ENCODE measurements around the gene LRRC4C. TPM values are rescaled to one million over a fixed set of nuclear protein-coding genes. Genes with fewer than 3 reads are reported as not detected.
A peak's percentile ranks its signal among the peaks of the same experiment; 100 is the strongest.

Gene LRRC4C
- total RNA-seq, 1 donor from 2014 or later = 5.5 TPM

DNA sequence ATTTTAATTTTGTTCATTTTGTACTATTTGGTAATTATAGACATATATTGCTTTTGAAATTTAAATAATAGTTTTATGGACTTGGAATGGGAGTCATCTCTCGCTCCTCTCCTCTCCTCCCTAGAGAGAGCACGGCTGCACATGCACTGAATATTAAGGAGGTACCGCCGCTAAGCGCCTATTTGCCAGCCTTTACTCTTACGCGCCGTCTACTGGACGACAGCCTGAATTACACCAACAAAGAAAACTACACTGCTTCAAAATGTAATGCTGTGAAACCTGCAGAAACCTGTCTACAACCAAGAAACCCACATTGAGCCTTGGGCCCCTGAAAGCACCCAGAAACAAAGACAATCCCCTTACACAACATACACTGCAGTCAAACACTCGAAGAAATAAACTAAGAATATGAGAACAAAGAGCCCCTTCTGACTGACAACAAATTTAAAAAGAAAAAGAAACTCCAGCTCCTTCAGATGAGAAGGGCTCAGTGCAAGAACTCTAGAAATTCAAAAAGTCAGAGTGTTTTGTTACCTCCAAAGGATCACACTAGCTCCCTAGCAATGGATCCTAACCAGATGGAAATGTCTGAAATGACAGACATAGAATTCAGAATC is 737.2 kb downstream of the LRRC4C start:
- peaks cover 7% of the 10 kb centered on the region for H3K9me3 Mint-ChIP-seq
- no peak overlapping the region for H3K27ac Mint-ChIP-seq (ENCODE audit: unreplicated experiment)
- H3K4me1 Mint-ChIP-seq = peaks cover 10% of the 10 kb centered on the region
- no peaks in the 10 kb centered on the region for H3K27me3 Mint-ChIP-seq (ENCODE audit: low read depth)
- DNase-seq (ENCODE audit: low read depth, low spot score) = peak; percentile 49
- H3K4me3 Mint-ChIP-seq = no peak overlapping the region
- TF ChIP-seq, protein P1, sequence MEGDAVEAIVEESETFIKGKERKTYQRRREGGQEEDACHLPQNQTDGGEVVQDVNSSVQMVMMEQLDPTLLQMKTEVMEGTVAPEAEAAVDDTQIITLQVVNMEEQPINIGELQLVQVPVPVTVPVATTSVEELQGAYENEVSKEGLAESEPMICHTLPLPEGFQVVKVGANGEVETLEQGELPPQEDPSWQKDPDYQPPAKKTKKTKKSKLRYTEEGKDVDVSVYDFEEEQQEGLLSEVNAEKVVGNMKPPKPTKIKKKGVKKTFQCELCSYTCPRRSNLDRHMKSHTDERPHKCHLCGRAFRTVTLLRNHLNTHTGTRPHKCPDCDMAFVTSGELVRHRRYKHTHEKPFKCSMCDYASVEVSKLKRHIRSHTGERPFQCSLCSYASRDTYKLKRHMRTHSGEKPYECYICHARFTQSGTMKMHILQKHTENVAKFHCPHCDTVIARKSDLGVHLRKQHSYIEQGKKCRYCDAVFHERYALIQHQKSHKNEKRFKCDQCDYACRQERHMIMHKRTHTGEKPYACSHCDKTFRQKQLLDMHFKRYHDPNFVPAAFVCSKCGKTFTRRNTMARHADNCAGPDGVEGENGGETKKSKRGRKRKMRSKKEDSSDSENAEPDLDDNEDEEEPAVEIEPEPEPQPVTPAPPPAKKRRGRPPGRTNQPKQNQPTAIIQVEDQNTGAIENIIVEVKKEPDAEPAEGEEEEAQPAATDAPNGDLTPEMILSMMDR (conservative IDR thresholded peaks at IDR 0.05) = peak; percentile 79
- H3K36me3 Mint-ChIP-seq (ENCODE audit: low read depth) = peaks cover 2% of the 10 kb centered on the region

GRCh38 chr11:40716344-40717130 is 742.9 kb downstream of the LRRC4C start:
- Mint-ChIP-seq H3K4me1 (peaks cover 21% of the 10 kb centered on the region), H3K27me3 (ENCODE audit: low read depth) (no peaks in the 10 kb centered on the region), H3K36me3 (ENCODE audit: low read depth) (no peaks in the 10 kb centered on the region), H3K4me3 (peak overlapping the region; percentile 6), H3K9me3 (peaks cover 3% of the 10 kb centered on the region), H3K27ac (ENCODE audit: unreplicated experiment) (peak overlapping the region; percentile 60)
- DNase-seq (ENCODE audit: low read depth, low spot score) = no peak
- TF ChIP-seq, protein P1 (conservative IDR thresholded peaks at IDR 0.05) = no peak

DNA sequence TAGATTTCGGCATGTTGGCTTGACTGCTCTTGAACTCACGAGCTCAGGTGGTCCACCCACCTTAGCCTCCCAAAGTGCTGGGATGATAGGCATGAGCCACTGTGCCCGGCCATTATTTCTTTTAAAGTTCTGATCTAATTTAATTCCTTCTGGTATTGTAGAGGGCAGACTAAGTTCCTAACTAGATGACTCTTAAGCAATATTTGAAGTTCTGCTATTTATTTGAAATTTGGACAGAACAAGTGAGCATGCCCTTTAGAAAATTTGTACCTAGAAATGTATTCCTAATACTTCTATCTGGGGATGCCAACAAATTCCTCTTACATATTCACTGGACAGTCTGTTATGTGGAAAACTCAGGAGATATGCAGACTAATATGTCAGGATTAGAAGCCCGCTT is 746.4 kb downstream of the LRRC4C start:
- DNase-seq (ENCODE audit: low read depth, low spot score) = no peak
- Mint-ChIP-seq H3K4me1 (peaks cover 19% of the 10 kb centered on the region), H3K9me3 (peaks cover 4% of the 10 kb centered on the region)

DNA sequence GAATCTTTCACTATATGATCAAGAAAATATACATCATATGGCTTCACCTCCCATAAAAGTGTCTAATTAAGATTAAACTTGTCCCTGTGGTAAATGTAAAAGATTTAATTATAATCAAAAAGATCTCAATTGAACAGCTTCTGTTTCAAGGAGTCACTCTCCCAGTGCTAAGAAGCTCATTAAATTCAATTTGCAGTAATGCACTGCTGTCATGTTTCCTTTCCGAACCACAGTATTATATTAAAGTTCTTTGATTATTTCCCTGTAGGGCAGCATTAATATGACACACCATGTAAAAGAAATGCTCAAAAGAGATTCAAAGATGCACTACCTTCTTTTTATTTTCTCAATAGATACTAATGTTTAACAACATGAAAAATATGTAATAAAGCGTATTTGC is 758.4 kb downstream of the LRRC4C start:
- Mint-ChIP-seq H3K27me3 (ENCODE audit: low read depth) (no peaks in the 10 kb centered on the region), H3K36me3 (ENCODE audit: low read depth) (no peaks in the 10 kb centered on the region), H3K9me3 (peaks cover 3% of the 10 kb centered on the region), H3K27ac (ENCODE audit: unreplicated experiment) (no peak overlapping the region), H3K4me3 (no peak overlapping the region), H3K4me1 (no peaks in the 10 kb centered on the region)
- TF ChIP-seq, protein P1 (conservative IDR thresholded peaks at IDR 0.05) = no peak
- DNase-seq (ENCODE audit: low read depth, low spot score) = no peak

More for the DNA sequence above, 746.4 kb downstream of the LRRC4C start:
- Mint-ChIP-seq H3K27ac (ENCODE audit: unreplicated experiment) (no peak overlapping the region), H3K4me3 (no peak overlapping the region), H3K27me3 (ENCODE audit: low read depth) (no peaks in the 10 kb centered on the region), H3K36me3 (ENCODE audit: low read depth) (peaks cover 7% of the 10 kb centered on the region)
- TF ChIP-seq, protein P1 (conservative IDR thresholded peaks at IDR 0.05) = no peak

DNA sequence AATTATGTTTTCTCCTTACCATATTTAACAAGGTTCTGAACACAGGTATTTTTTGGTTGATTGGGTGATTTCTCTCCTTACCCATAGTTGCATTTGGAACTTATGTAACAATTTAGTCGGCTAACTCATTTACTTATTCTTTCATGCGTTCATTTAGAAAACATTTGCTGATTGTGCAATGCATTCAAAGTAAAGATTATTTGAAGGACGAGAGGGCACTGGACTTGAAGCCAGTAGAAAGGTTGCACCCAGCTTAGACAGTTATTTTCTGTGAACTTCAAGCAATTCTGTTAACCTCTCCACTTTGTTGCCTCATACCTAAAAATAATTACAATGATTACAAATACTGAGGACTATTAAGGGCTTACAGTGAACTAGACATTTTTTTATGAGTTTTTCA is 769.6 kb downstream of the LRRC4C start:
- no peak overlapping the region for H3K27ac Mint-ChIP-seq (ENCODE audit: unreplicated experiment)
- peaks cover 30% of the 10 kb centered on the region for H3K4me1 Mint-ChIP-seq
- no peaks in the 10 kb centered on the region for H3K9me3 Mint-ChIP-seq
- DNase-seq (ENCODE audit: low read depth, low spot score) = no peak
- no peaks in the 10 kb centered on the region for H3K27me3 Mint-ChIP-seq (ENCODE audit: low read depth)
- TF ChIP-seq, protein P1 (conservative IDR thresholded peaks at IDR 0.05) = no peak
- H3K4me3 Mint-ChIP-seq = no peak overlapping the region
- H3K36me3 Mint-ChIP-seq (ENCODE audit: low read depth) = peaks cover 2% of the 10 kb centered on the region

Data from neural crest cell (in vitro differentiated cells).